ENCODE results near the gene ANKRD22. TPM values are rescaled to one million over a fixed set of nuclear protein-coding genes. Genes with fewer than 3 reads are reported as not detected.

The ANKRD22 gene
- total and polyA plus RNA-seq, 2 donors from 2014 or later = 3.6 to 6.5 TPM

- intact Hi-C loops (cut with DNase I) = no loop called here
- Histone ChIP-seq H3K27ac (ENCODE audit: low read depth in 2 of 2, low read length in 2 of 2) (no peak overlapping the region), H3K4me3 (ENCODE audit: low read length in 3 of 3) (no peak overlapping the region), H3K36me3 (ENCODE audit: control insufficient read depth in 2 of 3, insufficient read depth in 3 of 3, low read length in 3 of 3) (no peaks in the 10 kb centered on the region), H3K9ac (ENCODE audit: low read length in 3 of 3) (peak overlapping the region in 1 of 3 donors; percentile 13), H3K27me3 (ENCODE audit: control insufficient read depth, insufficient read depth, low read length) (no peaks in the 10 kb centered on the region), H3K4me1 (ENCODE audit: control insufficient read depth in 2 of 3, insufficient read depth in 2 of 3, low read depth in 1 of 3, low read length in 3 of 3) (no peaks in the 10 kb centered on the region), H3K9me3 (ENCODE audit: control insufficient read depth in 2 of 3, insufficient read depth in 1 of 3, low read length in 3 of 3) (no peaks in the 10 kb centered on the region)
- TF ChIP-seq CTCF (IDR thresholded peaks at IDR 0.05; ENCODE audit: borderline replicate concordance, extremely low read depth, insufficient read depth) = peak; percentile 94
- DNase-seq (peak; percentile 80 to 92 (median 86)), FAIRE-seq (peak; percentile 81)
Measured at GRCh38 chr10:88835096-88835909, 16.3 kb downstream of the ANKRD22 start.

GRCh38 chr10:88833723-88834122, 17.9 kb downstream of the ANKRD22 start:
- no peaks in the 10 kb centered on the region for H3K27me3 ChIP-seq (ENCODE audit: control insufficient read depth, insufficient read depth, low read length)
- no peak for FAIRE-seq
- no peak overlapping the region for H3K27ac ChIP-seq (ENCODE audit: low read depth in 2 of 2, low read length in 2 of 2)
- intact Hi-C loops (cut with DNase I) = loop anchor here (5.0 kb wide), 1 partner anchor 99 kb away; no protein-coding TSS in a partner anchor
- no peak overlapping the region for H3K9ac ChIP-seq (ENCODE audit: low read length in 3 of 3)
- no peak for DNase-seq
- no peaks in the 10 kb centered on the region for H3K36me3 ChIP-seq (ENCODE audit: control insufficient read depth in 2 of 3, insufficient read depth in 3 of 3, low read length in 3 of 3)
- H3K4me3 ChIP-seq (ENCODE audit: low read length in 3 of 3) = no peak overlapping the region
- H3K9me3 ChIP-seq (ENCODE audit: control insufficient read depth in 2 of 3, insufficient read depth in 1 of 3, low read length in 3 of 3) = no peaks in the 10 kb centered on the region
- TF ChIP-seq CTCF (IDR thresholded peaks at IDR 0.05; ENCODE audit: borderline replicate concordance, extremely low read depth, insufficient read depth) = no peak
- H3K4me1 ChIP-seq (ENCODE audit: control insufficient read depth in 2 of 3, insufficient read depth in 2 of 3, low read depth in 1 of 3, low read length in 3 of 3) = no peaks in the 10 kb centered on the region

- H3K36me3 ChIP-seq (ENCODE audit: control insufficient read depth in 2 of 3, insufficient read depth in 3 of 3, low read length in 3 of 3) = no peaks in the 10 kb centered on the region
- no peak for TF ChIP-seq CTCF (IDR thresholded peaks at IDR 0.05; ENCODE audit: borderline replicate concordance, extremely low read depth, insufficient read depth)
- no peaks in the 10 kb centered on the region for H3K27me3 ChIP-seq (ENCODE audit: control insufficient read depth, insufficient read depth, low read length)
- H3K9ac ChIP-seq (ENCODE audit: low read length in 3 of 3) = no peak overlapping the region
- intact Hi-C loops (cut with DNase I) = loop anchor here (5.0 kb wide), 1 partner anchor 99 kb away; no protein-coding TSS in a partner anchor
- DNase-seq (peak in 1 of 5 donors; percentile 11), FAIRE-seq (no peak)
- H3K4me1 ChIP-seq (ENCODE audit: control insufficient read depth in 2 of 3, insufficient read depth in 2 of 3, low read depth in 1 of 3, low read length in 3 of 3) = no peaks in the 10 kb centered on the region
- no peak overlapping the region for H3K4me3 ChIP-seq (ENCODE audit: low read length in 3 of 3)
- H3K27ac ChIP-seq (ENCODE audit: low read depth in 2 of 2, low read length in 2 of 2) = no peak overlapping the region
- H3K9me3 ChIP-seq (ENCODE audit: control insufficient read depth in 2 of 3, insufficient read depth in 1 of 3, low read length in 3 of 3) = no peaks in the 10 kb centered on the region
Measured at GRCh38 chr10:88833156-88833555, 18.5 kb downstream of the ANKRD22 start.

All from kidney (tissue), 14 donors.